Cardiac muscle cell (in vitro differentiated cells and primary cell): ENCODE data around the gene SUSD5. TPM values are rescaled to one million over a fixed set of nuclear protein-coding genes. Genes with fewer than 3 reads are reported as not detected.
A peak's percentile ranks its signal among the peaks of the same experiment; 100 is the strongest.

Source experiments
- DNase-seq, 2 donors: peaks; one replicate each; pipeline versions ENCODE4 v3.0.0 to v3.0.0-alpha.2; 2010 to 2017; ENCODE audit warnings: low read depth in 1 of 2, low spot score in 1 of 2
- H3K27ac ChIP-seq: fragments of 200-600 bp; sonication (generic); 2 replicates; pipeline ENCODE4 v1.5.1; 2016
- H3K27me3 ChIP-seq: fragments of 200-600 bp; sonication (generic); 2 replicates; pipeline ENCODE4 v1.6.0; 2016; ENCODE audit warnings: control low read depth
- H3K36me3 ChIP-seq: fragments of 200-600 bp; sonication (generic); 2 replicates; pipeline ENCODE4 v1.5.1; 2016; ENCODE audit warnings: control low read depth
- H3K4me1 ChIP-seq: fragments of 200-600 bp; sonication (generic); 2 replicates; pipeline ENCODE4 v1.8.1; 2017; ENCODE audit warnings: low read depth, mild to moderate bottlenecking, mixed run types
- H3K4me3 ChIP-seq: fragments of 200-600 bp; sonication (generic); 2 replicates; pipeline ENCODE4 v1.5.1; 2016; ENCODE audit warnings: mild to moderate bottlenecking
- H3K9me3 ChIP-seq: fragments of 200-600 bp; sonication (generic); 2 replicates; pipeline ENCODE4 v1.5.1; 2017; ENCODE audit warnings: low read depth, mild to moderate bottlenecking, control low read depth
- polyA plus RNA-seq: library from polyadenylated mRNA; unstranded; fragments of >200 nt; fragmentation: Nextera tagmentation; extraction: Ambion mirVana; gene quantifications from 2 replicates; pipeline ENCODE4 v1.2.1, GENCODE V29; 2016
- total RNA-seq: library from RNA; depleted of rRNA; stranded (reverse); fragments of >200 nt; gene quantifications from 2 replicates; pipeline ENCODE4 v1.2.3, GENCODE V29; 2016
- TF ChIP-seq, protein P1 (sequence below): IDR thresholded peaks from 2 replicates; pipeline ENCODE4 v1.5.1; 2012; ENCODE audit warnings: low read depth, mild to moderate bottlenecking, low read length

The SUSD5 gene
- total and polyA plus RNA-seq, 2 experiments from 2014 or later = 4.3 to 11.0 TPM

DNA sequence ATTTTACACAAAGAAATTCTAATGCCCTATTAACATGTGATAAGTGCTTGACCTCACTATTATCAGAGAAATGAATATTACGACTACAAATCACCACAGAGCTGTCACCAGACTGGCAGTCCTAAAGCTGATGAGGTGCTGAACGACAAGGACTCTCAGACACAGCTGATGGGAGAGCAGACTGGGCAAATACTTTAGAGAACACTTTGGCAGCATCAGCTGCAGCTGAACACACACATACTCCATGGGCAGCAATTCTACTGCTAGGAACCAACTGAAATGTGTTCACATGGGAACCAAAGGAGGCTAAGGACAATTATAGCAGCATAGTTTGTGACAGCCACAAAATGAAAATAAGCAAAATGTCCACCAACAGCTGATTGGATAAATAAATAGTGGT lies 45.5 kb downstream of the SUSD5 start:
- peak in 1 of 2 donors; percentile 29 for DNase-seq
- no peaks in the 10 kb centered on the region for H3K36me3 ChIP-seq
- no peak overlapping the region for H3K27ac ChIP-seq
- no peaks in the 10 kb centered on the region for H3K27me3 ChIP-seq
- no peaks in the 10 kb centered on the region for H3K9me3 ChIP-seq
- TF ChIP-seq, protein P1, sequence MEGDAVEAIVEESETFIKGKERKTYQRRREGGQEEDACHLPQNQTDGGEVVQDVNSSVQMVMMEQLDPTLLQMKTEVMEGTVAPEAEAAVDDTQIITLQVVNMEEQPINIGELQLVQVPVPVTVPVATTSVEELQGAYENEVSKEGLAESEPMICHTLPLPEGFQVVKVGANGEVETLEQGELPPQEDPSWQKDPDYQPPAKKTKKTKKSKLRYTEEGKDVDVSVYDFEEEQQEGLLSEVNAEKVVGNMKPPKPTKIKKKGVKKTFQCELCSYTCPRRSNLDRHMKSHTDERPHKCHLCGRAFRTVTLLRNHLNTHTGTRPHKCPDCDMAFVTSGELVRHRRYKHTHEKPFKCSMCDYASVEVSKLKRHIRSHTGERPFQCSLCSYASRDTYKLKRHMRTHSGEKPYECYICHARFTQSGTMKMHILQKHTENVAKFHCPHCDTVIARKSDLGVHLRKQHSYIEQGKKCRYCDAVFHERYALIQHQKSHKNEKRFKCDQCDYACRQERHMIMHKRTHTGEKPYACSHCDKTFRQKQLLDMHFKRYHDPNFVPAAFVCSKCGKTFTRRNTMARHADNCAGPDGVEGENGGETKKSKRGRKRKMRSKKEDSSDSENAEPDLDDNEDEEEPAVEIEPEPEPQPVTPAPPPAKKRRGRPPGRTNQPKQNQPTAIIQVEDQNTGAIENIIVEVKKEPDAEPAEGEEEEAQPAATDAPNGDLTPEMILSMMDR = no peak
- H3K4me1 ChIP-seq = peaks cover 12% of the 10 kb centered on the region
- no peak overlapping the region for H3K4me3 ChIP-seq

- TF ChIP-seq, protein P1 = no peak
- no peaks in the 10 kb centered on the region for H3K27me3 ChIP-seq
- peaks cover 12% of the 10 kb centered on the region for H3K4me1 ChIP-seq
- no peak for DNase-seq
- no peaks in the 10 kb centered on the region for H3K9me3 ChIP-seq
- H3K4me3 ChIP-seq = no peak overlapping the region
- H3K27ac ChIP-seq = no peak overlapping the region
- no peaks in the 10 kb centered on the region for H3K36me3 ChIP-seq
These were observed 47.0 kb downstream of the SUSD5 start for GRCh38 chr3:33171580-33171979.

DNA sequence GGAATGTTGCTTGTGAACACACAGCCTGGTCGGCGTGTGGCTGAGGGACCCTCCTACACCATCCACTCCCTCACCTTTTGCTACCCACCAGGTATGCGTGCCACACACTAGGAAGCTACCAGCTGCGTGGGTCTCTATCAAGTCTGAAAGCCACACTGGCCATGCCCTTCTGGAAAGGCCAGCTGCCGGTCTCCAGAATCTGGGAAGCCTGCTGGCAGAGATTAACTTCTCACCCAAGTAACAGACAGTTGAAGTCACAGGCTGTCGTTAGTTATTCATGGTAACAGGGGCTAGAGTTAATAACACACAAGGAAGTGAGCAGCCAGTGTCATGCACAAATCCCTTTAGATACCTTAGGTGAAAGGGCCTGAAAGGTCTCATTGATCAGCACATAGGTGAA lies 48.1 kb downstream of the SUSD5 start:
- DNase-seq = peak in 1 of 2 donors; percentile 15
- H3K9me3 ChIP-seq = no peaks in the 10 kb centered on the region
- H3K4me3 ChIP-seq = no peak overlapping the region
- TF ChIP-seq, protein P1 = no peak
- no peaks in the 10 kb centered on the region for H3K27me3 ChIP-seq
- H3K36me3 ChIP-seq = no peaks in the 10 kb centered on the region
- H3K27ac ChIP-seq = no peak overlapping the region
- H3K4me1 ChIP-seq = peaks cover 12% of the 10 kb centered on the region

DNA sequence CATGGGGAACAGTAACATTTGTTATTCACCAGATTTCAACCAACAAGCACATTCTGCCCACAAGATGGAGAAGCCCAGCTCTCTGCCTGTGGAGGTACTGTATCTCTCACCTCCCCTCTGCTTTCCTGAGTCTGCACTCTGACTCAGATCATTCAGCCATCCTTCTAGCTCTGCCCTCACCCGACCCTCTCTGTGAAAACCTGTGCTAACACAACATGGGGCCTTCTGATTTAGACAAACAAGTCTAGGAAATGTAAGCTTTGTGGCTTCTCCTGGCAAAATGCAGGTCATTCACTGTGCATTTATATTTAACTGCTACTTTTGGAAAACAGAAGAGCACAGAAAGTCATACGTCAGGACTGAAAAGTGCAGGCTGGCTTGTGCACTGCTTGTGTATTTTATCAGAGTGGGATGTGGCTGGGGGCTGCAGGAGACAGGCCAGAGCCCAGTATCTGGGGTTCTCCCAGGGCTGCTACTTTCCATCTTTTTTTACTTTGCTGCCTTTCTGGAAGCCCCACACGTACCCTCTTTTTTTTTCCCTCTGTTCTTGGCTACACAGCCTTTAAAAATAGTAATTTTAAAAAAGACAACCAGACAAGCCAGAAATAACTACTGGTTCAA lies 50.8 kb downstream of the SUSD5 start:
- Histone ChIP-seq H3K36me3 (no peaks in the 10 kb centered on the region), H3K4me1 (peaks cover 1% of the 10 kb centered on the region), H3K27ac (peak overlapping the region; percentile 45), H3K27me3 (no peaks in the 10 kb centered on the region), H3K4me3 (no peak overlapping the region), H3K9me3 (no peaks in the 10 kb centered on the region)
- no peak for DNase-seq
- TF ChIP-seq, protein P1 = no peak

DNA sequence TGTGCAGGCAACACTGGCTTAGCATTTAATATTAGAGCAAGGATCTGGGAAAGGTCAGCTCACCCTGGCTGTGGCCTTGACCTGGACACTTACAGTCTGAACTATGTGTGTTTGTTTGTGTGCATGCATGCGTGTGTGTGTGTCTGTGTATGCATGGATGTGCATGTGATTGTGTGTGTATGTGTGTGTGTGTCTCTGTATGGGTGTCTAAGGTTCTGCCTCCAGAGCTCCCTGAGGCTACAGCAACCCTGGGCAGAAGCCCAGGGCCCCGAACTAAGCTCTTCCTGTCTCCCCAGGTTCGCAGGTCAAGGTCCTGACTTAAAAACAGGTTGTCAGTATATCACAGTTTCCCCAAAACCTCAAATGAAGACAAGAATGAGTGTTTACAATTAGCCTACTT lies 51.3 kb downstream of the SUSD5 start:
- H3K27ac ChIP-seq = no peak overlapping the region
- TF ChIP-seq, protein P1 = no peak
- no peaks in the 10 kb centered on the region for H3K4me1 ChIP-seq
- no peaks in the 10 kb centered on the region for H3K27me3 ChIP-seq
- no peaks in the 10 kb centered on the region for H3K36me3 ChIP-seq
- no peak overlapping the region for H3K4me3 ChIP-seq
- no peak for DNase-seq
- no peaks in the 10 kb centered on the region for H3K9me3 ChIP-seq
